Activated T-helper 1 cell treated with Interleukin-2 at 50 U/mL for 16 hours (primary cell): Measurements from ENCODE around the gene RRP1.
"Not testable (repeated sequence)": the region's sequence is repeated elsewhere in the genome, so short reads cannot be mapped to it uniquely, and the experiment has no call there.

ENCODE experiments used
- DNase-seq: peaks from one replicate; pipeline ENCODE4 v3.0.0-alpha.2; 2020; ENCODE audit warnings: low read depth

RRP1 gene

GRCh38 chr21:43842742-43843141 lies 53.4 kb downstream of the RRP1 start:
- no peak for DNase-seq

- not testable (repeated sequence) for DNase-seq
These were observed 55.5 kb downstream of the RRP1 start for GRCh38 chr21:43844906-43845305.

- no peak for DNase-seq
These were observed 56.0 kb downstream of the RRP1 start for GRCh38 chr21:43845386-43845785.

- DNase-seq: no peak
These were observed 57.1 kb downstream of the RRP1 start for GRCh38 chr21:43846430-43846829.

- no peak for DNase-seq
These were observed 57.9 kb downstream of the RRP1 start for GRCh38 chr21:43847301-43847700.

- DNase-seq: no peak
These were observed 59.4 kb downstream of the RRP1 start for GRCh38 chr21:43848771-43849170.

- DNase-seq: no peak
These were observed 60.3 kb downstream of the RRP1 start for GRCh38 chr21:43849532-43850299.

- no peak for DNase-seq
These were observed 61.4 kb downstream of the RRP1 start for GRCh38 chr21:43850728-43851295.

- no peak for DNase-seq
These were observed 62.2 kb downstream of the RRP1 start for GRCh38 chr21:43851593-43851992.

GRCh38 chr21:43853851-43854772 lies 64.7 kb downstream of the RRP1 start:
- no peak for DNase-seq
